Measurements from ENCODE around the gene IQGAP1.

DNA sequence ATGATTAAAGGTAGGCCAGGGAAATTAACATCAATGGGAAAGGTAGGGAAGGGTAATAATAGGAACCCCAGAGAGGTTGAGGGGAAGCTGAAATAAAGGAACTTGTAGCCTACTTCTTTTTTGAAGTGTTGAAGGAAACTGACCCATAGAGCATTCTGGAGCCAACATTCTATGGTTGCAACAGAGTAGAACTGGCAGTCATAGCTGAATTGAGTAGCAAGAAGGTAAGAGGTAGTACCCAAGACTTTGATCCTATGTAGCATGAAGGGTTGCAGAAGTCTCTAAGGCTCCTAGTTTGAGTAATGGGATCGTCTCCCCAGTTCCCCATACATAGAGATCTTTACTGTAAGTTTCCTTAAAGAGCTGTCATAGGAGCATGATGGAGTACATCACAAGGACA, 43.4 kb upstream of the IQGAP1 start:
- TF ChIP-seq, protein P1, sequence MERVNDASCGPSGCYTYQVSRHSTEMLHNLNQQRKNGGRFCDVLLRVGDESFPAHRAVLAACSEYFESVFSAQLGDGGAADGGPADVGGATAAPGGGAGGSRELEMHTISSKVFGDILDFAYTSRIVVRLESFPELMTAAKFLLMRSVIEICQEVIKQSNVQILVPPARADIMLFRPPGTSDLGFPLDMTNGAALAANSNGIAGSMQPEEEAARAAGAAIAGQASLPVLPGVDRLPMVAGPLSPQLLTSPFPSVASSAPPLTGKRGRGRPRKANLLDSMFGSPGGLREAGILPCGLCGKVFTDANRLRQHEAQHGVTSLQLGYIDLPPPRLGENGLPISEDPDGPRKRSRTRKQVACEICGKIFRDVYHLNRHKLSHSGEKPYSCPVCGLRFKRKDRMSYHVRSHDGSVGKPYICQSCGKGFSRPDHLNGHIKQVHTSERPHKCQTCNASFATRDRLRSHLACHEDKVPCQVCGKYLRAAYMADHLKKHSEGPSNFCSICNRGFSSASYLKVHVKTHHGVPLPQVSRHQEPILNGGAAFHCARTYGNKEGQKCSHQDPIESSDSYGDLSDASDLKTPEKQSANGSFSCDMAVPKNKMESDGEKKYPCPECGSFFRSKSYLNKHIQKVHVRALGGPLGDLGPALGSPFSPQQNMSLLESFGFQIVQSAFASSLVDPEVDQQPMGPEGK (CRISPR knock-in tag; IDR thresholded peaks at IDR 0.05; ENCODE audit: borderline replicate concordance), result no peak
- TF ChIP-seq, protein P2, sequence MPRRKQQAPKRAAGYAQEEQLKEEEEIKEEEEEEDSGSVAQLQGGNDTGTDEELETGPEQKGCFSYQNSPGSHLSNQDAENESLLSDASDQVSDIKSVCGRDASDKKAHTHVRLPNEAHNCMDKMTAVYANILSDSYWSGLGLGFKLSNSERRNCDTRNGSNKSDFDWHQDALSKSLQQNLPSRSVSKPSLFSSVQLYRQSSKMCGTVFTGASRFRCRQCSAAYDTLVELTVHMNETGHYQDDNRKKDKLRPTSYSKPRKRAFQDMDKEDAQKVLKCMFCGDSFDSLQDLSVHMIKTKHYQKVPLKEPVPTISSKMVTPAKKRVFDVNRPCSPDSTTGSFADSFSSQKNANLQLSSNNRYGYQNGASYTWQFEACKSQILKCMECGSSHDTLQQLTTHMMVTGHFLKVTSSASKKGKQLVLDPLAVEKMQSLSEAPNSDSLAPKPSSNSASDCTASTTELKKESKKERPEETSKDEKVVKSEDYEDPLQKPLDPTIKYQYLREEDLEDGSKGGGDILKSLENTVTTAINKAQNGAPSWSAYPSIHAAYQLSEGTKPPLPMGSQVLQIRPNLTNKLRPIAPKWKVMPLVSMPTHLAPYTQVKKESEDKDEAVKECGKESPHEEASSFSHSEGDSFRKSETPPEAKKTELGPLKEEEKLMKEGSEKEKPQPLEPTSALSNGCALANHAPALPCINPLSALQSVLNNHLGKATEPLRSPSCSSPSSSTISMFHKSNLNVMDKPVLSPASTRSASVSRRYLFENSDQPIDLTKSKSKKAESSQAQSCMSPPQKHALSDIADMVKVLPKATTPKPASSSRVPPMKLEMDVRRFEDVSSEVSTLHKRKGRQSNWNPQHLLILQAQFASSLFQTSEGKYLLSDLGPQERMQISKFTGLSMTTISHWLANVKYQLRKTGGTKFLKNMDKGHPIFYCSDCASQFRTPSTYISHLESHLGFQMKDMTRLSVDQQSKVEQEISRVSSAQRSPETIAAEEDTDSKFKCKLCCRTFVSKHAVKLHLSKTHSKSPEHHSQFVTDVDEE (CRISPR knock-in tag; IDR thresholded peaks at IDR 0.05), result no peak
- TF ChIP-seq, protein P3, sequence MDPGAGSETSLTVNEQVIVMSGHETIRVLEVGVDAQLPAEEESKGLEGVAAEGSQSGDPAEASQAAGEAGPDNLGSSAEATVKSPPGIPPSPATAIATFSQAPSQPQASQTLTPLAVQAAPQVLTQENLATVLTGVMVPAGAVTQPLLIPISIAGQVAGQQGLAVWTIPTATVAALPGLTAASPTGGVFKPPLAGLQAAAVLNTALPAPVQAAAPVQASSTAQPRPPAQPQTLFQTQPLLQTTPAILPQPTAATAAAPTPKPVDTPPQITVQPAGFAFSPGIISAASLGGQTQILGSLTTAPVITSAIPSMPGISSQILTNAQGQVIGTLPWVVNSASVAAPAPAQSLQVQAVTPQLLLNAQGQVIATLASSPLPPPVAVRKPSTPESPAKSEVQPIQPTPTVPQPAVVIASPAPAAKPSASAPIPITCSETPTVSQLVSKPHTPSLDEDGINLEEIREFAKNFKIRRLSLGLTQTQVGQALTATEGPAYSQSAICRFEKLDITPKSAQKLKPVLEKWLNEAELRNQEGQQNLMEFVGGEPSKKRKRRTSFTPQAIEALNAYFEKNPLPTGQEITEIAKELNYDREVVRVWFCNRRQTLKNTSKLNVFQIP (CRISPR knock-in tag; IDR thresholded peaks at IDR 0.05; ENCODE audit: borderline replicate concordance, low read depth), result no peak
- TF ChIP-seq CSDC2 (CRISPR knock-in tag; IDR thresholded peaks at IDR 0.05) (no peak), SNAI2 (CRISPR knock-in tag; IDR thresholded peaks at IDR 0.05) (no peak), ZC3H10 (CRISPR knock-in tag; IDR thresholded peaks at IDR 0.05) (no peak), ZFP30 (CRISPR knock-in tag; IDR thresholded peaks at IDR 0.05) (no peak), ZNF70 (CRISPR knock-in tag; IDR thresholded peaks at IDR 0.05) (no peak), RARB (CRISPR knock-in tag; IDR thresholded peaks at IDR 0.05) (no peak), ZNF565 (CRISPR knock-in tag; conservative IDR thresholded peaks at IDR 0.05; ENCODE audit: low read depth) (no peak), ARNTL (CRISPR knock-in tag; IDR thresholded peaks at IDR 0.05; ENCODE audit: borderline replicate concordance, low read depth) (no peak)
- TF ChIP-seq, protein P4, sequence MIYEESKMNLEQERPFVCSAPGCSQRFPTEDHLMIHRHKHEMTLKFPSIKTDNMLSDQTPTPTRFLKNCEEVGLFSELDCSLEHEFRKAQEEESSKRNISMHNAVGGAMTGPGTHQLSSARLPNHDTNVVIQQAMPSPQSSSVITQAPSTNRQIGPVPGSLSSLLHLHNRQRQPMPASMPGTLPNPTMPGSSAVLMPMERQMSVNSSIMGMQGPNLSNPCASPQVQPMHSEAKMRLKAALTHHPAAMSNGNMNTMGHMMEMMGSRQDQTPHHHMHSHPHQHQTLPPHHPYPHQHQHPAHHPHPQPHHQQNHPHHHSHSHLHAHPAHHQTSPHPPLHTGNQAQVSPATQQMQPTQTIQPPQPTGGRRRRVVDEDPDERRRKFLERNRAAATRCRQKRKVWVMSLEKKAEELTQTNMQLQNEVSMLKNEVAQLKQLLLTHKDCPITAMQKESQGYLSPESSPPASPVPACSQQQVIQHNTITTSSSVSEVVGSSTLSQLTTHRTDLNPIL (CRISPR knock-in tag; IDR thresholded peaks at IDR 0.05; ENCODE audit: low read depth), result no peak
